Upper lobe of left lung (tissue), 4 donors: ENCODE results near the gene C12orf57.

ENCODE experiments used
- EP300 ChIP-seq, 4 donors: sonication (generic); formaldehyde crosslinking; IDR thresholded peaks; one replicate each; pipeline ENCODE4 v1.5.1; 2017; ENCODE audit warnings: antibody characterized with exemption in 4 of 4, control low read depth in 2 of 4
- POLR2A ChIP-seq, 4 donors: fragments of 450-650 bp; IDR thresholded peaks; one replicate each; pipeline ENCODE4 v1.5.1; 2016 to 2017; ENCODE audit warnings: antibody characterized with exemption in 4 of 4, mild to moderate bottlenecking in 2 of 4
- POLR2AphosphoS5 ChIP-seq, 2 donors: sonication (generic); formaldehyde crosslinking; IDR thresholded peaks; one replicate each; pipeline ENCODE4 v1.5.1; 2017; ENCODE audit warnings: antibody characterized with exemption in 2 of 2
- TF ChIP-seq, protein P1 (sequence below), 6 experiments: fragments of 450-650 bp in 4 of 6; fragments of 200-600 bp in 2 of 6; sonication (generic) in 2 of 6; IDR thresholded peaks; one replicate each; pipeline ENCODE4 v1.5.1; 2016 to 2019; ENCODE audit warnings: antibody characterized with exemption in 6 of 6

DNA sequence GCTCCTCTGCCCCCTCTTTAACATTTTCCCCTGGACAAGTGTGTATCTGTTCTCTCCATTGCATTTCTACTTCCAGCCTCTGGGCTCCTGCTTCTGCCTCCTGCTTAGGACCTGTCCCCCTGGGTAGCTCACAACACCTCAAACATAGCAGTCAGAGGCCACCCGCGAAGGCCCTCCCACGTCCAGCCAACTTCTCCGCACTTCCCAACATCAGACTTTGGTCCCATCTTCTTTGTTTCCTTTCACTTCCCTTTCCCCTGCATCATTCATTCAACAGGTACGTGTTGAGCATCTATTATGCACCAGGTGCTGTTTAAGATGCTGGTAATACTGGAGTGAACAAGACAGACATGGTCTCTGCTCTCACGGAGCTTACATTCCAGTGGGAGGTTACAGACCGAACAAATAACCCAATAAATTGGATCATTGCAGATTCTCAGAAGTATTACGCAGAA, 3.1 kb downstream of the C12orf57 start:
- TF ChIP-seq POLR2A (IDR thresholded peaks at IDR 0.05) (no peak), POLR2AphosphoS5 (IDR thresholded peaks at IDR 0.05) (no peak), EP300 (IDR thresholded peaks at IDR 0.05) (no peak)
- TF ChIP-seq, protein P1, sequence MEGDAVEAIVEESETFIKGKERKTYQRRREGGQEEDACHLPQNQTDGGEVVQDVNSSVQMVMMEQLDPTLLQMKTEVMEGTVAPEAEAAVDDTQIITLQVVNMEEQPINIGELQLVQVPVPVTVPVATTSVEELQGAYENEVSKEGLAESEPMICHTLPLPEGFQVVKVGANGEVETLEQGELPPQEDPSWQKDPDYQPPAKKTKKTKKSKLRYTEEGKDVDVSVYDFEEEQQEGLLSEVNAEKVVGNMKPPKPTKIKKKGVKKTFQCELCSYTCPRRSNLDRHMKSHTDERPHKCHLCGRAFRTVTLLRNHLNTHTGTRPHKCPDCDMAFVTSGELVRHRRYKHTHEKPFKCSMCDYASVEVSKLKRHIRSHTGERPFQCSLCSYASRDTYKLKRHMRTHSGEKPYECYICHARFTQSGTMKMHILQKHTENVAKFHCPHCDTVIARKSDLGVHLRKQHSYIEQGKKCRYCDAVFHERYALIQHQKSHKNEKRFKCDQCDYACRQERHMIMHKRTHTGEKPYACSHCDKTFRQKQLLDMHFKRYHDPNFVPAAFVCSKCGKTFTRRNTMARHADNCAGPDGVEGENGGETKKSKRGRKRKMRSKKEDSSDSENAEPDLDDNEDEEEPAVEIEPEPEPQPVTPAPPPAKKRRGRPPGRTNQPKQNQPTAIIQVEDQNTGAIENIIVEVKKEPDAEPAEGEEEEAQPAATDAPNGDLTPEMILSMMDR (IDR thresholded peaks at IDR 0.05): no peak
